Endothelial cell of umbilical vein (primary cell): ENCODE data around the gene TOX4. TPM values are rescaled to one million over a fixed set of nuclear protein-coding genes. Genes with fewer than 3 reads are reported as not detected.
"Not testable (repeated sequence)": the region's sequence is repeated elsewhere in the genome, so short reads cannot be mapped to it uniquely, and the experiment has no call there.

Experiments
- BruUV-seq: library from RNA; stranded (reverse); fragments of 400-500 nt; replicated peaks from 2 replicates; lab custom pipeline; 2021; lab: Mats Ljungman, UMichigan
- CTCF ChIA-PET: fragments of 300-600, 350-600 bp; sonication (Branson Sonifier 250); formaldehyde crosslinking; loops from one replicate; lab custom pipeline; 2021; ENCODE audit warnings: antibody characterized with exemption, inconsistent platforms; lab: Charles Lee
- POLR2A ChIA-PET: fragments of 300-600, 350-600 bp; sonication (Branson Sonifier 250); formaldehyde crosslinking; loops from one replicate; lab custom pipeline; 2021; ENCODE audit warnings: antibody characterized with exemption, inconsistent platforms; lab: Charles Lee
- DNase-seq: peaks from one replicate; pipeline ENCODE4 v3.0.0-alpha.2; 2011; ENCODE audit warnings: low read depth, low spot score
- FAIRE-seq: peaks from 2 replicates; lab custom pipeline; 2011; peaks lifted over from hg19 to GRCh38; lab: Jason Lieb, UNC
- H2AFZ ChIP-seq: 2 replicates; pipeline ENCODE4 v1.6.0; 2012; ENCODE audit warnings: low read depth, low read length, control low read depth, inconsistent platforms
- H3K27ac ChIP-seq: 2 replicates; pipeline ENCODE4 v1.5.1; 2011; ENCODE audit warnings: low read depth, mild to moderate bottlenecking, control low read depth, low read length, moderate library complexity; ENCODE audit not compliant: insufficient read depth
- H3K27me3 ChIP-seq, 2 experiments: 2 replicates each; pipeline versions ENCODE4 v1.6.0 to v1.6.1; 2011; ENCODE audit warnings: low read length in 2 of 2, mixed read lengths in 1 of 2; ENCODE audit not compliant: control insufficient read depth in 2 of 2, insufficient read depth in 2 of 2
- H3K36me3 ChIP-seq, 2 experiments: 2 replicates in 1 of 2; 3 replicates in 1 of 2; pipeline ENCODE4 v1.5.1; 2011; ENCODE audit warnings: low read length in 2 of 2, mild to moderate bottlenecking in 1 of 2, moderate library complexity in 1 of 2; ENCODE audit not compliant: control insufficient read depth in 2 of 2, insufficient read depth in 2 of 2; ENCODE audit errors: extremely low read depth in 1 of 2
- H3K4me1 ChIP-seq: 3 replicates; pipeline ENCODE4 v1.5.1; 2011; ENCODE audit warnings: mild to moderate bottlenecking, low read length; ENCODE audit not compliant: control insufficient read depth, insufficient read depth; ENCODE audit errors: extremely low read depth
- H3K4me2 ChIP-seq: 2 replicates; pipeline ENCODE4 v1.6.1; 2011; ENCODE audit warnings: low read length, control low read depth, mixed read lengths; ENCODE audit not compliant: insufficient read depth
- H3K4me3 ChIP-seq, 3 experiments: fragments of 200-600 bp in 1 of 3; sonication (generic), shearing (Covaris generic) in 1 of 3; replicated peaks in 1 of 3; 2 replicates each; pipeline ENCODE4 v1.5.1; 2011 to 2016; ENCODE audit warnings: control low read depth in 3 of 3, low read length in 3 of 3, mild to moderate bottlenecking in 2 of 3, inconsistent platforms in 1 of 3, low read depth in 1 of 3, moderate library complexity in 1 of 3; ENCODE audit not compliant: insufficient read depth in 1 of 3
- H3K79me2 ChIP-seq: 2 replicates; pipeline ENCODE4 v1.6.0; 2012; ENCODE audit warnings: low read length, inconsistent platforms; ENCODE audit not compliant: control insufficient read depth, insufficient read depth
- H3K9ac ChIP-seq: replicated peaks from 2 replicates; pipeline ENCODE3; 2011; ENCODE audit warnings: low read length, control low read depth; ENCODE audit not compliant: insufficient read depth; ENCODE audit errors: extremely low read depth
- H3K9me1 ChIP-seq: replicated peaks from 3 replicates; pipeline ENCODE4 v1.6.0; 2011; ENCODE audit warnings: mild to moderate bottlenecking, low read length; ENCODE audit not compliant: control insufficient read depth, insufficient read depth; ENCODE audit errors: extremely low read depth
- H3K9me3 ChIP-seq: replicated peaks from 2 replicates; pipeline ENCODE4 v1.5.1; 2012; ENCODE audit warnings: low read length, inconsistent platforms; ENCODE audit not compliant: control insufficient read depth, insufficient read depth
- H4K20me1 ChIP-seq: replicated peaks from 2 replicates; pipeline ENCODE3; 2011; ENCODE audit warnings: mild to moderate bottlenecking, low read length; ENCODE audit not compliant: control insufficient read depth, insufficient read depth; ENCODE audit errors: extremely low read depth
- CTCF ChIP-seq, 2 donors: IDR thresholded peaks; 1 replicate in 1 of 2; 2 replicates in 1 of 2; pipeline ENCODE4 v1.5.1; 2011; ENCODE audit warnings: low read length in 2 of 2, mild to moderate bottlenecking in 2 of 2, moderate library complexity in 2 of 2, control low read depth in 1 of 2, inconsistent platforms in 1 of 2, low read depth in 1 of 2; ENCODE audit not compliant: insufficient read depth in 1 of 2; ENCODE audit errors: extremely low read depth in 1 of 2
- GATA2 ChIP-seq: IDR thresholded peaks from 2 replicates; pipeline ENCODE4 v1.7.0; 2011; ENCODE audit warnings: low read depth, mild to moderate bottlenecking, moderate library complexity, mixed read lengths, low read length; ENCODE audit not compliant: insufficient read length, insufficient read depth
- JUN ChIP-seq: IDR thresholded peaks from 2 replicates; pipeline ENCODE4 v1.6.1; 2011; ENCODE audit warnings: borderline replicate concordance, low read depth; ENCODE audit not compliant: insufficient read length, insufficient read depth
- MYC ChIP-seq: IDR thresholded peaks from one replicate; pipeline ENCODE4 v1.6.1; 2011; ENCODE audit warnings: mild to moderate bottlenecking, low read depth, low read length
- POLR2A ChIP-seq: IDR thresholded peaks from 2 replicates; pipeline ENCODE4 v1.6.1; 2012; ENCODE audit warnings: low read depth, mild to moderate bottlenecking, control low read depth, low read length
- POLR2AphosphoS5 ChIP-seq: IDR thresholded peaks from 2 replicates; pipeline ENCODE4 v1.6.1; 2012; ENCODE audit warnings: low read depth, mild to moderate bottlenecking, control low read depth, low read length, moderate library complexity; ENCODE audit not compliant: insufficient read depth
- dilution Hi-C: fragments of 300-500 bp; cut with MboI; formaldehyde crosslinking; loops from one replicate; pipeline ENCODE4 v1.15.0; 2019; ENCODE audit warnings: low sequenced_read_pairs; ENCODE audit not compliant: extremely low pct_ligation_motif_present
- intact Hi-C: fragments of 100-400 bp; cut with micrococcal nuclease; formaldehyde crosslinking; loops from one replicate; pipeline ENCODE4 v1.10.0; 2022
- polyA plus RNA-seq, 4 experiments: library from polyadenylated mRNA; depleted of rRNA in 3 of 4; stranded (reverse) in 3 of 4; unstranded in 1 of 4; fragments of >200 nt; gene quantifications; 2 replicates each; pipeline versions ENCODE4 v1.2.1 to v1.2.3, GENCODE V29; 2011 to 2012; ENCODE audit warnings: missing spikeins in 1 of 4
- small RNA-seq: library from RNA; depleted of rRNA; stranded (forward); fragments of <200 nt; gene quantifications from one replicate; pipeline ENCODE3, GENCODE V24; 2012; ENCODE audit warnings: low replicate concordance, low read depth; ENCODE audit not compliant: insufficient read depth, insufficient read length
- total RNA-seq: library from RNA; stranded (reverse); gene quantifications from 2 replicates; pipeline ENCODE4 v1.2.3, GENCODE V29; 2021

The TOX4 gene
- total and polyA plus RNA-seq, 2 donors (not counting 3 experiments of a cell fraction or from before 2014, with no cell fraction given) = 67.4 to 78.4 TPM

DNA sequence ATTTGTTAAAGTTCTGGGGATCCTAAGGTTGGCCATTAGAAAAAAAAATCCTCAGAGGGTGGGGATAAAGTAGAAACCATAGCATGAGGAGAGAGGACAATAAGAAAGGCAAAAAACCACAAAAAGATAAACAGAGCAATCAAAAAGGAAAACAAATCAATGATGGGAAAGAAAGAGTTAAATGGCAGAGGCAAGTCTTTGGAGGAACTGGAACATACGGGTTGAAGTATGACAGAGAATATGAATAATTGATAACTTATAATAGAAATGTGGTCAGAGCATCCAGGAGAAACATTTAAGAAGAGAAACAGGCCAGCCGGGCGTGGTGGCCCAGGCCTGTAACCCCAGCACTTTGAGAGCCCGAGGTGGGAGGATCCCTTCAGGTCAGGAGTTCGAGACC lies 67.0 kb downstream of the TOX4 start:
- Histone ChIP-seq H3K9ac (no peak overlapping the region), H3K9me3 (no peaks in the 10 kb centered on the region), H3K4me3 (no peak overlapping the region), H2AFZ (no peak overlapping the region), H3K27me3 (peaks cover 5 to 15% of the 10 kb centered on the region in 2 experiments), H4K20me1 (no peaks in the 10 kb centered on the region), H3K36me3 (no peaks in the 10 kb centered on the region), H3K4me1 (no peaks in the 10 kb centered on the region), H3K27ac (no peak overlapping the region), H3K4me2 (no peak overlapping the region), H3K79me2 (no peaks in the 10 kb centered on the region), H3K9me1 (no peaks in the 10 kb centered on the region)
- TF ChIP-seq POLR2AphosphoS5 = no peak
- no peak for TF ChIP-seq JUN
- TF ChIP-seq MYC = no peak
- TF ChIP-seq POLR2A = no peak
- TF ChIP-seq GATA2 = no peak
- TF ChIP-seq CTCF (IDR thresholded peaks at IDR 0.05; ENCODE audit: extremely low read depth in 1 of 2, insufficient read depth in 1 of 2, low read depth in 1 of 2, low read length in 2 of 2) = no peak
- FAIRE-seq (no peak), DNase-seq (no peak)
- dilution Hi-C loops = no loop called here
- ChIA-PET CTCF (interaction anchor here (1.0 kb wide), 1 partner anchor 13 kb away, joined by 5 read pairs; no protein-coding TSS in a partner anchor), POLR2A (no interaction called here)
- intact Hi-C loops = no loop called here
- no TSS peak for BruUV-seq

GRCh38 chr14:21544588-21544987 lies 67.6 kb downstream of the TOX4 start:
- H4K20me1 ChIP-seq, DNase-seq, H3K4me3 ChIP-seq, BruUV-seq, H3K27me3 ChIP-seq, intact Hi-C loops, POLR2A ChIA-PET, FAIRE-seq, H3K36me3 ChIP-seq, H3K9me3 ChIP-seq, H3K4me1 ChIP-seq, H3K27ac ChIP-seq, H3K79me2 ChIP-seq, H3K9ac ChIP-seq, H3K4me2 ChIP-seq, H3K9me1 ChIP-seq, H2AFZ ChIP-seq, dilution Hi-C loops: not testable (repeated sequence)
- CTCF ChIA-PET = interaction anchor here (1.0 kb wide), 1 partner anchor 12 kb away, joined by 5 read pairs; no protein-coding TSS in a partner anchor

Small RNA genes lying within 50 kb of the gene (small RNA-seq; reads per million reads assigned to genes)
- gene RN7SL650P = not detected

Other genes starting within 250 kb of the TOX4 start
- 611 and 674 TPM in 2 replicates for gene HNRNPC, start 207.8 kb upstream of the TOX4 start, total RNA-seq
- 309 and 531 TPM in 2 replicates for gene HNRNPC, start 207.8 kb upstream of the TOX4 start, polyA plus RNA-seq
- gene RPGRIP1, start 197.1 kb upstream of the TOX4 start, total RNA-seq = not detected in 2 replicates
- gene RPGRIP1, start 197.1 kb upstream of the TOX4 start, polyA plus RNA-seq = not detected in 2 replicates
- 94.2 and 100 TPM in 2 replicates for gene SUPT16H, start 93.2 kb upstream of the TOX4 start, total RNA-seq
- gene SUPT16H, start 93.2 kb upstream of the TOX4 start, polyA plus RNA-seq = 45.2 and 53.1 TPM in 2 replicates
- 86.7 and 94.3 TPM in 2 replicates for gene CHD8, start 21.1 kb upstream of the TOX4 start, total RNA-seq
- 52.3 and 55.2 TPM in 2 replicates for gene CHD8, start 21.1 kb upstream of the TOX4 start, polyA plus RNA-seq
- 29.1 and 30.6 TPM in 2 replicates for gene RAB2B, start 236 bp upstream of the TOX4 start, total RNA-seq
- 26.8 and 27.9 TPM in 2 replicates for gene RAB2B, start 236 bp upstream of the TOX4 start, polyA plus RNA-seq
- 63.1 and 65.0 TPM in 2 replicates for gene METTL3, start 34.1 kb downstream of the TOX4 start, total RNA-seq
- gene METTL3, start 34.1 kb downstream of the TOX4 start, polyA plus RNA-seq = 80.2 and 85.3 TPM in 2 replicates
- gene SALL2, start 49.2 kb downstream of the TOX4 start, total RNA-seq = 4.6 and 6.8 TPM in 2 replicates
- gene SALL2, start 49.2 kb downstream of the TOX4 start, polyA plus RNA-seq = 2.8 and 4.3 TPM in 2 replicates
- gene OR10G3, start 102.9 kb downstream of the TOX4 start, total RNA-seq = not detected in 2 replicates
- gene OR10G3, start 102.9 kb downstream of the TOX4 start, polyA plus RNA-seq = not detected in 2 replicates
- not detected in 2 replicates for gene OR10G2, start 157.7 kb downstream of the TOX4 start, total RNA-seq
- gene OR10G2, start 157.7 kb downstream of the TOX4 start, polyA plus RNA-seq = not detected in 2 replicates
- not detected in 2 replicates for gene OR4E2, start 176.6 kb downstream of the TOX4 start, total RNA-seq
- gene OR4E2, start 176.6 kb downstream of the TOX4 start, polyA plus RNA-seq = not detected in 2 replicates
- not detected in 2 replicates for gene OR4E1, start 196.6 kb downstream of the TOX4 start, total RNA-seq
- gene OR4E1, start 196.6 kb downstream of the TOX4 start, polyA plus RNA-seq = not detected in 2 replicates